Measurements from ENCODE around the gene CHTF18. TPM values are rescaled to one million over a fixed set of nuclear protein-coding genes. Genes with fewer than 3 reads are reported as not detected.

CHTF18 gene
- total and polyA plus RNA-seq, 9 of the 15 experiments (the other 6 are each of a cell fraction or from before 2014, with no cell fraction given): 2.5 to 123 (median 17.0) TPM

DNA sequence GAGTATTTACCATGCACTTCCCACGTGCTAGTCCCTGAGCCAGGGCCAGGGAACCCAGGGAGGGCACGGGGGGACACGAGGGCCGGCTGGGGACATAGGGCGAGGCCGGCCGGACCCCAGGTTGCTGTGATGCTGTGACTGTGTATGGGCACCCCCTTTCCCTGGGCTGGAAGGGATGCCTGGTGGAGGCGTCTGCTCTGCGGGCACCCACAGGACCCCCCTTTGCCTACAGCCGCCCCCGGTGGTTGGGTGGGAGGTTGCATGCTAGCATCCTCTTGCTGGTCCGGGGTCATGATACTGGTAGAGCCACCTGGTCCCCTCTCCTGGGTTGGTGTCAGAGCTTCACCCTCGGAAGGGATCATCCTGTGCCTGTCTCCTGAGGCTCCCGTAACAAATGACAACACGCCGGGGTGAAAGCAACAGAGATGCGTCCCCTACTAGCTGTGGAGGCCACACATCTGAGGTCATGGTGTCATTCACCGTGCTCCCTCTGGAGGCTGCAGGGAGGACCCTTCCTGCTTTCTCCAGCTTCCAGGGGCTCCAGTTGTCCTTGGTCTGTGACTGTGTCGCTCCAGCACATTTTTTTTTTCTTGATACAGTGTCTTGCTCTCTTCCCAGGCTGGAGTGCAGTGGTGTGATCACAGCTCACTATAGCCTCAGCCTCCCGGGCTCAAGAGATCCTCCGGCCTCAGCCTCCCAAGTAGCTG lies 44.5 kb upstream of the CHTF18 start (continued):
- TF ChIP-seq KLF10 (CRISPR knock-in tag; IDR thresholded peaks at IDR 0.05): no peak
- peak; percentile 79 for TF ChIP-seq ZNF263 (CRISPR knock-in tag; IDR thresholded peaks at IDR 0.05; ENCODE audit: borderline replicate concordance)
- TF ChIP-seq ZNF707 (CRISPR knock-in tag; conservative IDR thresholded peaks at IDR 0.05): no peak
- TF ChIP-seq MAFG (tag; conservative IDR thresholded peaks at IDR 0.05): no peak
- no peak for TF ChIP-seq CREB1 (IDR thresholded peaks at IDR 0.05)
- no peak for TF ChIP-seq CREB1 (CRISPR knock-in tag; IDR thresholded peaks at IDR 0.05)
- no peak for TF ChIP-seq ZNF717 (CRISPR knock-in tag; IDR thresholded peaks at IDR 0.05)
- no peak for TF ChIP-seq ZNF143 (CRISPR knock-in tag; IDR thresholded peaks at IDR 0.05)
- no peak for TF ChIP-seq SREBF1 (IDR thresholded peaks at IDR 0.05; ENCODE audit: borderline replicate concordance, low read depth, low read length)
- TF ChIP-seq CREM (IDR thresholded peaks at IDR 0.05; ENCODE audit: low read depth): no peak
- no peak for TF ChIP-seq COPS2 (conservative IDR thresholded peaks at IDR 0.05)
- TF ChIP-seq, protein P1, sequence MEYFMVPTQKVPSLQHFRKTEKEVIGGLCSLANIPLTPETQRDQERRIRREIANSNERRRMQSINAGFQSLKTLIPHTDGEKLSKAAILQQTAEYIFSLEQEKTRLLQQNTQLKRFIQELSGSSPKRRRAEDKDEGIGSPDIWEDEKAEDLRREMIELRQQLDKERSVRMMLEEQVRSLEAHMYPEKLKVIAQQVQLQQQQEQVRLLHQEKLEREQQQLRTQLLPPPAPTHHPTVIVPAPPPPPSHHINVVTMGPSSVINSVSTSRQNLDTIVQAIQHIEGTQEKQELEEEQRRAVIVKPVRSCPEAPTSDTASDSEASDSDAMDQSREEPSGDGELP (CRISPR knock-in tag; IDR thresholded peaks at IDR 0.05; ENCODE audit: borderline replicate concordance): peak; percentile 11; the same call in 1 of the 2 replicates
- TF ChIP-seq RCOR1 (IDR thresholded peaks at IDR 0.05; ENCODE audit: borderline replicate concordance in 1 of 2, low read depth in 2 of 2, low read length in 2 of 2): no peak
- no peak for TF ChIP-seq SMARCE1 (IDR thresholded peaks at IDR 0.05)
- TF ChIP-seq, protein P2, sequence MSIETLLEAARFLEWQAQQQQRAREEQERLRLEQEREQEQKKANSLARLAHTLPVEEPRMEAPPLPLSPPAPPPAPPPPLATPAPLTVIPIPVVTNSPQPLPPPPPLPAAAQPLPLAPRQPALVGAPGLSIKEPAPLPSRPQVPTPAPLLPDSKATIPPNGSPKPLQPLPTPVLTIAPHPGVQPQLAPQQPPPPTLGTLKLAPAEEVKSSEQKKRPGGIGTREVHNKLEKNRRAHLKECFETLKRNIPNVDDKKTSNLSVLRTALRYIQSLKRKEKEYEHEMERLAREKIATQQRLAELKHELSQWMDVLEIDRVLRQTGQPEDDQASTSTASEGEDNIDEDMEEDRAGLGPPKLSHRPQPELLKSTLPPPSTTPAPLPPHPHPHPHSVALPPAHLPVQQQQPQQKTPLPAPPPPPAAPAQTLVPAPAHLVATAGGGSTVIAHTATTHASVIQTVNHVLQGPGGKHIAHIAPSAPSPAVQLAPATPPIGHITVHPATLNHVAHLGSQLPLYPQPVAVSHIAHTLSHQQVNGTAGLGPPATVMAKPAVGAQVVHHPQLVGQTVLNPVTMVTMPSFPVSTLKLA (conservative IDR thresholded peaks at IDR 0.05): no peak
- TF ChIP-seq BCOR (IDR thresholded peaks at IDR 0.05): peak; percentile 15; the same call in 1 of the 2 replicates
- TF ChIP-seq, protein P3, sequence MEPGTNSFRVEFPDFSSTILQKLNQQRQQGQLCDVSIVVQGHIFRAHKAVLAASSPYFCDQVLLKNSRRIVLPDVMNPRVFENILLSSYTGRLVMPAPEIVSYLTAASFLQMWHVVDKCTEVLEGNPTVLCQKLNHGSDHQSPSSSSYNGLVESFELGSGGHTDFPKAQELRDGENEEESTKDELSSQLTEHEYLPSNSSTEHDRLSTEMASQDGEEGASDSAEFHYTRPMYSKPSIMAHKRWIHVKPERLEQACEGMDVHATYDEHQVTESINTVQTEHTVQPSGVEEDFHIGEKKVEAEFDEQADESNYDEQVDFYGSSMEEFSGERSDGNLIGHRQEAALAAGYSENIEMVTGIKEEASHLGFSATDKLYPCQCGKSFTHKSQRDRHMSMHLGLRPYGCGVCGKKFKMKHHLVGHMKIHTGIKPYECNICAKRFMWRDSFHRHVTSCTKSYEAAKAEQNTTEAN (CRISPR knock-in tag; IDR thresholded peaks at IDR 0.05): no peak
- TF ChIP-seq, protein P4, sequence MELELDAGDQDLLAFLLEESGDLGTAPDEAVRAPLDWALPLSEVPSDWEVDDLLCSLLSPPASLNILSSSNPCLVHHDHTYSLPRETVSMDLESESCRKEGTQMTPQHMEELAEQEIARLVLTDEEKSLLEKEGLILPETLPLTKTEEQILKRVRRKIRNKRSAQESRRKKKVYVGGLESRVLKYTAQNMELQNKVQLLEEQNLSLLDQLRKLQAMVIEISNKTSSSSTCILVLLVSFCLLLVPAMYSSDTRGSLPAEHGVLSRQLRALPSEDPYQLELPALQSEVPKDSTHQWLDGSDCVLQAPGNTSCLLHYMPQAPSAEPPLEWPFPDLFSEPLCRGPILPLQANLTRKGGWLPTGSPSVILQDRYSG (tag; conservative IDR thresholded peaks at IDR 0.05; ENCODE audit: low read depth): no peak
